ENCODE measurements around the gene MED15.
"Not testable (repeated sequence)": the region's sequence is repeated elsewhere in the genome, so short reads cannot be mapped to it uniquely, and the experiment has no call there.

Gene MED15

DNA sequence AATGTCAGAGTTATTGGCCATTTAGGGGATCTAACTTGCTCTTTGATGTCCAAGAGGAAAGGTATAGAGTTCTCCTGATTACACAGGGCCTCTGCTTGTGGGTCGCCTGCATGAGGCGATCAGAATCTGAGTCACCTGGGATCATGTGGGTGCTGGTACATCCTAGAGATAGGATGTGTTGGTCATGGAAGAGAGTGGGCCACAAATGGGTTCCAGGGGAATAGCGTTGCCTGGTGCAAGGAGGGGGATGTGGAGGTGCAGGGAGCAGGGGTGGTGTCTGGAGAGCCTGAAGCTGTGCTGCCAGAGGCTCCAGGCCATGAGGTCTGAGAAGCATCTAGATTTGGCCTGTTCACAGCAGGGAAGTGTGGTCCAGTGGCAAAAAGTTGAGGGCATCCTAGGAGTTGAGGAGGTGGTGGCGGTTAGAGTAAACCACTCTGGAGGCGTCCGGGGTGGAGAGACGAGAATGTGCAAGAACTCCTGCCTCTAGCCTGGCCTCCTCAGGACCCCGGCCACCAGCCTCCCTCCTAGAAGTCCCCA lies 92.8 kb downstream of the MED15 start:
- no peak for DNase-seq (ENCODE audit: low read depth in 2 of 2)

DNA sequence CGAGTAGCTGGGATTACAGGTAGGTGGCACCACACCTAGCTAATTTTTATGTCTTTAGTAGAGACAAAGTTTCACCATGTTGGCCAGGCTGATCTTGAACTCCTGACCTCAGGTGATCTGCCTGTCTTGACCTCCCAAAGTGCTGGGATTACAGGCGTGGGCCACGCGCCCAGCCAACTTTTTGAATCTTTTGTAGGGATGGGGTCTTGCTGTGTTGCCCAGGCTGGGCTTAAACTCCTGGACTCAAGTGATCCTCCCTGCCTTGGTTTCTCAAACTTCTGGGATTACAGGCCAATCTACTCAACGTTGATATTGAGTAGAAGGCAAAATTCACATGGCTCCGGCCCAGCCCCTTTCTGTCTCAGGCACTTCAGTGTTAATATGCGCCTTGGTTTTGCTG lies 93.9 kb downstream of the MED15 start:
- DNase-seq (ENCODE audit: low read depth in 2 of 2), result no peak

DNA sequence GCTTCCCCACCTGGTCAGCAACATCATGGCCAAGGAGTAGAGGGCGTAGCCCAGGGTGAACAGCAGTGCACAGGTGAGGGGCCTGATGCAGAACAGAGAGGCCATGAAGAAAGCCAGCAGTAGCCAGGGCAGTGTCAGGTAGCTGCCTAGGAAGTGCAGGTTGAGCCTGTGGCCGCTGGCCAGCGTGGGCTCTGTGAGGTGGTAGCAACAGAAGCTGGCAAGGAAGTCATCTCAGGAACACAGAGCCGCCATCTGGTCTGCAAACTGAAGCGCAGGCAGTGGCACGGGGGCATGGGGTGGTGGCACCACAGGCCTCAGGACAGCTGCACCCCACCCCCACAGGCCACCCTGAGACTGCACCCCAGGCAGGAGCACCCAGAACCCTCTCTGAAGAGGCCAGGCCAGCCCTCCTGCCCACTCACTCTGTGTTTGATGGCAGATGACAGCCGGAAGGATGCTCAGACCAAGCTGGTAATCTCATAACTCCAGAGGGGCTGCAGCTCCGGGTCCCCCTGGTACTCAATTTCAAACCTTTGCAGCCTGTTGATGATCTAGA lies 95.3 kb downstream of the MED15 start:
- DNase-seq (ENCODE audit: low read depth in 2 of 2), result no peak

DNA sequence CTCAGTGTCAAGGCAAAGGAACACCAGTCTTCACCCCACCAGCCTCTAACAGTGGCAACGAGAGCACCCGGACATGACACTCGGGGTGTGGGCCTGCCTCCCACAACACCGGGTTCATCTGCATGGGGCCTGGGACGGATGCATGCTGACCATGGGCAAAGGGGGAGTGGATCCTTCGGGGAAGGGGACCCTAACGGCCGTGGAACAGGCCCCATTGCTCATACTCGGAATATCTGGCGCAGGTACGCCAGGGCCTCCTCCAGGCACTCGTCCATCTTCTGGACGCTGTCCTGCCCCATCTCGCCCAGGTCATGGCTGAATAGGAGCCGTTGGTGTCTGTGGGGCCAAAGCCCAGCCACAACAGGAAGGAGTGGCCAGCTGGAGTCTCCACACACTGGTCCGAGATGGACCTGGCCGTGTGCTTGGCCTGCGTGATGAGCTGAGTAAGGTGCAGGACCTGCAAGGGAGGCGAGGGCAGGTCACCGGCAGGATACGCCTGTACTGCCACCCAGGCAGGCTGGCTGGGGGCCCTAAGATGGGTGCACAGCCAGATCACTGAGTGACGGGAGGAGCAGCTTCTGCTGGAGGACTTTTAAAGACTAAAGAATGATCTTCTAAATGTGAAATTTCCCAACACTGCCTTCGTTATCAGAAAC lies 96.8 kb downstream of the MED15 start:
- no peak for DNase-seq (ENCODE audit: low read depth in 2 of 2)

DNA sequence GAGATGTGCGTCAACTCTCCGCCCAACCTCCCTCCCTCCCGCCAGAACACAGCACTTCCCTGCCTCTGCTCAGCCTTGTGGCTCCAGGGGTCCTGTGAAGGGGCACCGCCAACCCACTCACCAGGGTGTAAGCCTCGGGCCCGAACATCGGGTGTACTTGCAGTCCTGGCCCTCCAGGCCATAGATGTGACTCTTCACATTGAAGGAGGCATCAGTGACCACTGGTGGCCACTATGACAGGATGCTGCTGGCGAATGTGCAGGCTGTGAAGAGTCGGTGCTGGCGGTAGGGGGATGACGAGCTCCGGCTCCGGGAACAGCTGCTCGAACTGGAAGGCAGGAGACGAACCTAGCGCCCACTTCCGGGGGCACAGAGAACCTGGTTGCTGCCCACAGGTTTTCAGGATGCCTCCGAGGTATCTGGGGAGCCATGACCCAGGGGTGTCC lies 97.4 kb downstream of the MED15 start:
- no peak for DNase-seq (ENCODE audit: low read depth in 2 of 2)

DNA sequence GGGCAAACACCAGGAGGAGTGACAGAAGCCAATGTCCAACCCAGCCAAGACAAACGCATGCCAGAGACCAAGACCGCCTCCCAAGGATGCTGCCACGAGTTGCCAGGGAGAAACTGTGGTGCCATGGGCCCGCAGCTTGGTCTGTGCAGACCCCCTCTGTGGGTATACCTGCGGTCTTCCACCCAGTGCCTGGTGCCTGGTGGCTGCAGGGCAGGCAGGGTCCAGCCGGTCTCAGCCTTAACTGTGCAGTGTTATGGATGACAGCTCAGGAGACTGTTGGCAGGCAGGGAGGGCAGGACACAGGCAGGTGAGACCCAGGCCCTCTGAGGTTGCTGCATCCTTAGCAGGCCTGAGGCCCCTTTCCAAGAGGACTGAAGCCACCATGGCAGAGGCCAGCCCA lies 97.9 kb downstream of the MED15 start:
- no peak for DNase-seq (ENCODE audit: low read depth in 2 of 2)

DNA sequence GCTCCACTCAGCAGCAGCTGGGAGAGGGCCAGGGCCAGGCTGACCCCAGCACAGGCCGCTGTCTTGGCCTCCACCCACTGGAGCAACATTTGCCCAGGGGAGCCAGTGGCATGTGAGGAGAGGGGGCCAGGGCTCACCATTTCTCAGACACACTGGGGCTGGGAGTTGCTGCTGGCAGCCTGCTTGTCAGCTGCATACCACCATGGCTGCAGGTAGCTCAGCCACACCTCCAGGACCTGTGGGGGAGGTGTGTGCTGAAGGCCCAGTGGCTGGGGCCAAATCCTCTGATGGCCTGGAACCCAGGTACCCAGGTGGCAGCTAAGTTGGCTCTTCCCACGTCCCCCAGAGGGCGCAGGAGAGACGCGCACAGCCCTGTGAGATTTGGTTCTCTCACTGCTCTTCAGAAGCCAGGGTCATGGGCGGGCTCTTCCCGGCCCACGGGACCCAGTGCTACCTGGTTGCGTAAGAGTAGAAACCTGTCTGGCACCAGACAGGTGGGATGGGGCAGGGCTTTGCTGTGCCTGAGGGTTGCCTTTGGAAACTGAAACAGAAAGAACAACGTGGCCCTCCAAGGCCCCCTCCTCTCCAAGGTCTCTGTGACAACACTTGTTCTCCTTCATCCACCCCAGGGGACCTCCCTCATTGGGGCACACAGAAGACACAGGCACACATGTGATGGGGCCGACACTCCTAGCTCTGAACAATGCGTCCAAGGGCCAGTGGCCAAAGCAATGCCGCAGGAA lies 98.8 kb downstream of the MED15 start:
- DNase-seq (ENCODE audit: low read depth in 2 of 2), result peak; percentile 51 to 56

DNA sequence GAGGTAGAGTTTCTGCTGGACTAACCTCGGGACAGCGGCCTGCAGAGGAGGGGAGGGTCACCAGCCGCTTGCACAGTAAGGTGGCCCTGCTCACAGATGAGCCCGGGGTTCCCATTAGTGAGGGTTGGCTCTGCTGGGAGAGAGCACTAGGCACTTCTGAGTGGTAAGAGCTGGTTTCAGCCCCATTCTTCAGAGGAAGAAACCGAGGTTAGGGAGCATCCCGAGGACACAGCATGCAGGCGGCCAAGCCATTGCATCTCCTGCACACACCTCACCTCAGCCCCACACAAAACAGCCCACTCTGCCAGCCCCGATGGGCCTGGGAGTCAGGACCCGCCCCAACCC lies 99.3 kb downstream of the MED15 start:
- DNase-seq (ENCODE audit: low read depth in 2 of 2), result no peak

DNA sequence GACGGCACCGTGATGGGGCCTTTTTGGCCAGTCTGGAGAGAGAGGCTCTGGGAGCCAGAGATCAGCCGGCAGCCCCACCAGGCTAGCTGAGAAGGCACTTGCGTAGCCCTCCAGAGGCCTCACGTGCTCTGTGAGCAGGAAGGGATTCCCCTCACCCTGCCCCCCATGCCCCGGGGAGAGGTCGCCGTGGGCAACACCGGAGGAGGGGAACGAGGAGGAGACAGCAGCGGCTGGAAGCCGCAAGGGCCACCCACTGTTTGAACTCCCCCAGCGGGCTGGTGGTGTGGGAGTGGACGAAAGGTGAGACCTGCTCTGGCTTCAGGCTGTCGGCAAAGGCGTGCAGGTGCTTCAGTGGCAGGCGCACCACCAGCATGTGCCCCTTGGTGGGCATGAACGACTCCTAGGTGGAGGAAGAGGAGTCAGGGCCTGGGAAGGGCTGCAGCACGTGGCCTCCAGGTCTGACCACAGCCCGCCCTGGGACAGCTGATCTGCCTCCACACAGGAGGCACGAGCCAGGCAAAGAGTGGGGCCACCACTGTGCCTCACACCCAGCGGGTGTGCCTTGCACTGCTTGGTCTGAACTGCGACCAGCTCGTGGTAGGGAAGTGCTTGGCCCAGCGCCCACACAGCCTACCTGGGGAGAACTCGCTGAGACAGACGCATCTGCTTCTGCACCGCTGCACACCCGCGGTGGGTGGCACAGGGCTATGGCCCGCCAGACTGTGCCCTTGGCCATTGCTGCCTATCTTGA lies 99.9 kb downstream of the MED15 start:
- DNase-seq (ENCODE audit: low read depth in 2 of 2), result no peak

DNA sequence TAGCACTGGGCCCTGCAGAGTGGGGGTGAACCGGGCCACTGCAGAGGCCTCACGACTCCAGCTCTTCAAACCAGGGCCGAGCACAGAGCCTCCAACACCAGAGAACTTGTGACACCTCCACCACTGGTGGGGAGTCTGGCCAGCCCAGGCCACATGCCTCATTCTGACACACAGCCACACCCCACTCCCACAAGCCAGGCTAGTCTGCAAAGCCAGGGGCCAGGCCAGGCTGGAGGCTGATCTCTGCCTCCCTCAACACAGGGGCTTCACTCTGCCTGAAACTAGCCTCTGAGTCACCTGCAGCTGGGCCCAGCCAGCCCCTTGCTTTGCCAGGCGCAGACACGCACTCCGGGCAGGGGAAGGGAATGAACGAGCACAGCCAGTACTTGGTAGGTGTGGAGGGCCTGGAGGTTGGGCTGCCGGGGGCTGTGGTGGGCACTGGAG lies 102.9 kb downstream of the MED15 start:
- no peak for DNase-seq (ENCODE audit: low read depth in 2 of 2)

DNA sequence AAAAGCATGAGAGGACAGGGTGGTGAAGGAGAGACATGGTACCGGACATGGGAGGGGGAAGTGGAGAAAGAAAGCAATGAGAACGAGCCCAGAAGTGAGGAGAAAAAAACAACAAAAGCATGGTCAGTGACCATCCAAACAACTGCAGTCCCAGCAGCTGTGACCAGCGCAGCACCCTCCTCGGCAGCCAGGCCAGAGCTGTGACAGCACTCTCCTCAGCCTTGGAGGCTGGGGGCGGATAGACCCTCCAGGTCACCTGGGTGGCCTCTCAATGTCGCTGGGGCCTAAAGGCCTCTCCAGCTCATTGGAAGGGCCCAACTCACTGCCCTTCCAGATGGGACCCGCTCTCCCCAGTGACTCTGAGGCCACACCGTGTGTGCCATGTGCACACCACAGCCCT lies 103.3 kb downstream of the MED15 start:
- DNase-seq (ENCODE audit: low read depth in 2 of 2), result no peak

DNA sequence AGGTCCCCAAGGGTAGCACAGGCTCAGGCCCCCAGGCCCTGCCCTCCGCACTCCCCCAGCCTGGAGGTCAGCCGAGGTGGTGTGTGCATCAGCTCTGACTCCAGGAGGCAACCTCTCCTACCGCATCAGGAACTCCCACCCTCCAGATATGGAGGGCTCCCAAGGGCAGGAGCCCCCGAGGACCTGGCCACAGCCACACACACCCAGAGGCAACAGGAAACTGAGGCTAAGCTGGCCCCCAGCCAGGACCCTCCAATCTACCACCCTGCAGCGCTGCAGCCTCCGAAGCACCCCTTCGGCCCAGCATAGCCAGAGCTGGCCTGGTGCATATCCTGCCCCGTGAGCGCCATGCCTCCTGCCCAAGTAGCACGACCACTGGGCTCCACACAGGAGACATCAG lies 104.0 kb downstream of the MED15 start:
- DNase-seq (ENCODE audit: low read depth in 2 of 2), result no peak

DNA sequence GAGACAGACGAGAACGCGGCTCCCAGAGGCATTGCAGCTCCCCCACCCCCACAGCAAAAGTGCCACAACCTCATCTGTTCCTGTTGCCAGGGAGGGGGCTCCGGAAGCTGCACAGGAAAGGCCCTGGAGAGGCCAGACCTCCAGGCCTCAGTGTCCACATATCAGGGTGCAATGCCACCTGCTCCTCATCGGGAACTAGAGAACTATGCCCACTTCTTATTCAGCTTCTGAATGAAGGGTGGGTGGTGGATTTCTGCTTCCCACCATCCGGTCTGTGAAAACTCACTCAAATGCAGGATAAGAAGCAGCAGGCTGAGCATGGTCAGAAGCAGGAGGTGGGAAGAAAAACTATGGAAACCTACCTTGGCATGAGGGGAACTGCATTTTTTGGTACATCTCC lies 105.9 kb downstream of the MED15 start:
- no peak for DNase-seq (ENCODE audit: low read depth in 2 of 2)

DNA sequence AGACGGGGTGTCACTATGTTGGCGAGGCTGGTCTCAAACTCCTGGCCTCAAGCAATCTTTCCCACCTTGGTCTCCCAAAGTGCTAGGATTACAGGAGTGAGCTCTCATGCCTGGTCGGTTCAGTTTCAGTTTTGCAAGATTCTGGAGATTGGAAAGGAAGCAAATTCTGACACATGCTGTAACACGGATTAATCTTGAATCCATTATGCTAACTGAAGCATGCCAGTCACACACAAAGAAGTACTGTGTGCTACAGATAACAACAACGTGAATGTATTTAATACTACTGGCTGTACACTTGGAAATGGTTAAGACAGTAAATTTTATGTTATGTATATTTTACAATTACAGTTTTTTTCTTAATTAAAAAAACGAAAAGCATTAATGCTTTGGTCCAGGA lies 107.6 kb downstream of the MED15 start:
- DNase-seq (ENCODE audit: low read depth in 2 of 2), result no peak

DNA sequence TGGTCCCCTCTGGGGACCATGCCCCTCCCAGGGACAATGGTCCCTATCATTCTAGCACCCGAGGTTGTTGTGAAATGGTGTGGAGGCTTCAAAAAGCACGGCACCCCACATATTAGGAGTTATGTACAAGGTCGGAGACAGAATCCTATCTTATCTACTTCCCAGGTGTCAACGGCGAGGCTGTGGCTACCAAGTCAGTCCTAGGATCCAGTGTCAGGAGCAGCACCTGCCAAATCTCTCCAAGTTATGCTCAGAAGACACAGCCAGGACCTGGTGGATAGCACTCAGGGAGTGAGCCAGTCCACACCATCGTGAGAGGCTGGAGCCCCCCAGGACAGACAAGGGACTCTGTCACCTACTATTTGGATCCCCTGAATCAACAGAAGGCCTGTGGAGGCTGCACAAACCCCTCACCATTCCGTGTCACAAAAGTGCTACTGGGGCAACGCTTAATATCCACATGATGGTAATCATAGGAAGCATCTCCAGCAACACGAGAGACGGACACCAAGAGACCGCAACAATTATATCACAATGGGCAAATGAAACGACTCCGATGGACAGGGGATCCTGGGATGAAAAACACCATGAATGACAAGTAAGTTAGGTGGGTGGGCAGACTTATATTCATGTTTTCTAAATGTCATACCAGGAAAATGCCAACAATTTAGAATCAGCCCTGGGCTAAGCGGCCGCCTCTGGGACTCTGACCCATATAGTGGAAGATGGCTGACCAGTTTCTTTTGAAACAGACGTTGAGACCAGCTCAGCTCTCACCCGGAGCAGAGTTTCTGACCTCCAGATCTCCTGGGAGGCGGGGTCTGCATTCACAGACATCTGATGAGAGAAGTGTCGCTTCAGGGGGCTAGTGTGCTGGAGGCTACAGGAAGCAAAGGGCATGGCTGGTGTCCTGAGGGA lies 108.4 kb downstream of the MED15 start:
- DNase-seq (ENCODE audit: low read depth in 2 of 2), result no peak

DNA sequence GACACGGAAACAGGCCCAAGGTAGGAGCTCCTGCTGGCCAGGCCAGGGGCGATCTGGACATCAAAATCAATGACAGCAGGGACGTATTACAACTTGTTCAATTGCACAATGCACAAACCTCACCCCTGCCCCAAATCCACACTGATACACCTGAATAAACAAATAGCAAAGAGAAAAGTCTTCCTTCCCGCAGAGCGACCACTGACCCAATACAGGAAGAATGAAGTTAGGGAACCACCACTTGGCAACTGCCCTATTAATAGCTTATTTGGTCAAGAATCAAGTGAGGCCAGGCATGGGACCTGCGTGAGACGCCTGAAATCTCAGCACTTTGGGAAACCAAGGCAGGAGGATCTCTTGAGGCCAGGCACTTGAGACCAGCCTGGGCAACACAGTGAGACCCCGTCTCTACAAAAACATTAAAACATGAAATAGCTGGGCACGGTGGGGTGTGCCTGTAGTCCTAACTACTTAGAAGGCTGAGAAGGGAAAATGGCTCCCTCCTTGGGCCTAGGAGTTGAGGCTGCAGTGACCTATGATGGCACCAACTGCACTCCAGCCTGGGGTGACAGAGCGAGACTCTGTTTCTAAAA lies 109.1 kb downstream of the MED15 start:
- DNase-seq (ENCODE audit: low read depth in 2 of 2), result no peak

DNA sequence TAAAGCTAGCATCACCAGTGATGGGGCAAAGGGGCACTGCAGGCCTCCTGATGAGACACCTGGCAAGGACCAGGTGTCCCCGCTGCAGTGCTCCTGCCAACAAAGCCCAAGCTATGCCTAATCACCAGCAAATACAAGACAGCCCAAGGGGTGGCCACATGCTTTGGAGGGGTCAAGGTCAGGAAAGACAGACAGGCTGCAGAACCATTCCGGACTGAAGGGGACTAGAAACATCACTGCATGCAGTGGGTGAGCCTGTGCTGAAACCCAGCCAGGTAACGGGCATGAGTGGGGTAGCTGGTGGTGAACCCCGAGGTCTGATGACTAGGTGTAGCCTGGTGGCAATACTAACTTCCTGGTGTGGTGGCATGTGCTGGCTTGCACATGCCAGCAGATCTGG lies 111.1 kb downstream of the MED15 start:
- no peak for DNase-seq (ENCODE audit: low read depth in 2 of 2)

DNA sequence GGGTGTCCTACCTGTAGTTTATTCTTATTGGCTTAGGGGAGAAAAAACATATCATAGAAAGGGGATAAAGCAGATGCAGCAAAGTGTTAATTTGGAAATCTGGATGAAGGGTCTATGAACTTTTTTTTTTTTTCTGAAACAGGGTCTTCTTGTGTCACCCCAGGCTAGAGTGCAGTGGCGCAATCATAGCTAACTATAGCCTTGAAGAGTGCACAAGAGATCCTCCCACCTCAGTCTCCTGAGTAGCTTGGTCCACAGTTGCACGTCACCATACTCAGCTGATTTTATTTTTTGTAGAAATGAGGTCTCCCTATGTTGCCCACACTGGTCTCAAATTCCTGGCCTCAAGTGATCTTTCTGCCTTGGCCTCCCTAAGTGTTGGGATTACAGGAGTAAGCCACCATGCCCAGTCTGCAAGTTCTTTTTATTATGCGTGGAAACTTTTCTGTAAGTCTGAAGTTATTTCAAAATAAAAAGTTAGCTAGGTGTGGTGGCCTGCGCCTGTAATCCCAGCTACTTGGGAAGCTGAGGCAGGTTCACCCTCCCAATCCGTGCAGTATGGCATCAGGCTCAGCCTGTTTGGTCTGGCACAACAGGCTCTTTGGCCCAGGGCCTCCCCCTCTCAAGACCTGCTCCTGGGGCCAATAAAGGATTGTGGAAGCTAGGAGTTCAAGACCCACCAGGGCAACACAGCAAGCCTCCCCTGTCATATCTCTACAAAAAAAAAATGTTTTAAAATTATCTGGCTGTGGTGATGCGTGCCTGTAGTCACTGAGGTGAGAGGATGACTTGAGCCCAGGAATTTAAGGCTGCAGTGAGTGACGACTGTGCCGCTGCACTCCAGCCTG lies 111.9 kb downstream of the MED15 start:
- DNase-seq (ENCODE audit: low read depth in 2 of 2), result no peak

DNA sequence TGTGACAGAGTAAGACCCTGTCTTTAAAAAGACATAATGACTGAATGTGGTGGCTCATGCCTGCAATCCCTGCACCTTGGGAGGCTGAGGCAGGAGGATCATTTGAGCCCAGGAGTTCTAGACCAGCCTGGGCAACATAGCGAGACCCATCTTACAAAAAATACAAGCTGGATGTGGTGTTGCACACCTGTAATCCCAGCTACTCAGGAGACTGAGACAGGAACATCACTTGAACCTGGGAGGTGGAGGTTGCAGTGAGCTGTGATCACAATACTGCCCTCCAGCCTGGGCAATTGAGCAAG lies 112.4 kb downstream of the MED15 start:
- not testable (repeated sequence) for DNase-seq (ENCODE audit: low read depth in 2 of 2)

DNA sequence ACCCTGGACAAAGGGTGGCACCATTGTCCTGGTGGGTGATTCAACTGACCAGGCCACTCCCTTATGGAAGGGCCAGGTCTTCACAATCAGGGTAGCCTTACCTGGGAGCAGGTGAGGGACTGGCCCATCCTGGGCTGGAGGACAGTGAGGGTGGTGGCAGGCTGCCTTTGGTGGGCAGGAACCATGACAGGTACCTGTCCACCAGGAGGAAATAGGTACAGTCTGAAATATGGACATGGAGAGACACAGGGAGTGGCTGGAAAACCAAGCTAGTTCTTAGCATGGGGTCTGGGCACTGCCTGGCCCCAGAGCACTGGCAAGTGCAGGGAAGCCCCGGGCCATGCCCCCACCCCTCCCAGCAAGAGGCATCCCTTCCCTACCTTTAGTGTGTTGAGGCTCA lies 113.8 kb downstream of the MED15 start:
- DNase-seq (ENCODE audit: low read depth in 2 of 2), result no peak
